HG02610 (cell line): Measurements from ENCODE around the gene DDX54.
"Not testable (repeated sequence)": the region's sequence is repeated elsewhere in the genome, so short reads cannot be mapped to it uniquely, and the experiment has no call there.

ENCODE experiments used
- ATAC-seq: cut with Tn5 transposase; IDR thresholded peaks from one replicate; pipeline ENCODE4 v1.9.1; 2021; ENCODE audit warnings: mild to moderate bottlenecking, moderate library complexity; ENCODE audit not compliant: unreplicated experiment

DDX54 gene

DNA sequence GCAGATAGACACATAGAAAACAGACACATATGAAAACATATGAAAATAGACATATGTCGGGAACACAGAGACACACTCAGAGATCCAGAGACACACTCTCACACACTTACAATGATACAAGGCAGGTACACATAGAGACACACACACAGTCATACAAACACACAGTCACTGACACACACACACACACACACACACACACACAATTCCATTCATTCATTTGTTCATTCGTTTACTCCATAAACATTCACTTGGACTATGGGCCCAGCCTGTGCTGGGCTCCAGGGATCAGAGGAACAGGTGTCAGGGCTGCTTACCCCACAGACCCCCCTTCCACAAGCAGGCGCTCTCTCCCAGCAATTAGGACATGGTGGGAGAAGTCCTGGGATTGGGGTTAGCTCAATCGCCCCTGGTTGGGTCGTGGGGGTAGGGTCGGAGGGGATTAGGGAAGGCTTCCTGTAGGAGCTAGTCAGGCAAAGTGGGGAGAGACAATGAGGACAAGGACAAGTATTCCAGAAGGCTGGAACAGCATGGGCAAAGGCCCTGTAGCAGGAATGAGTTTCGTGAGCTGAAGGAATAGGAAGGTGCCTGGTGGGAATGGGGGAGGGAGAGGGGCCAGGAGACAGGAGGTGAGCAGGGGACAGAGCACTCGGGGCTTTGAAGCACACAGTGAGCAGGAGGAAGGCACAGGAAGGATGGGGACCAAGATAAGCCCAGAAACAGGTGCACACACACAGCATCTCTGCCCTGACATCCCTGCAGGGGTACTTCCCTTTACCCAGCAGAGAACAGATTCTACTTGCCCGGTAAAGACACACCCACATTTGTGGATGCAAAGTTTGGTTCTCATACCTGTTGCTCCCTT, 56.2 kb downstream of the DDX54 start:
- ATAC-seq: no peak

DNA sequence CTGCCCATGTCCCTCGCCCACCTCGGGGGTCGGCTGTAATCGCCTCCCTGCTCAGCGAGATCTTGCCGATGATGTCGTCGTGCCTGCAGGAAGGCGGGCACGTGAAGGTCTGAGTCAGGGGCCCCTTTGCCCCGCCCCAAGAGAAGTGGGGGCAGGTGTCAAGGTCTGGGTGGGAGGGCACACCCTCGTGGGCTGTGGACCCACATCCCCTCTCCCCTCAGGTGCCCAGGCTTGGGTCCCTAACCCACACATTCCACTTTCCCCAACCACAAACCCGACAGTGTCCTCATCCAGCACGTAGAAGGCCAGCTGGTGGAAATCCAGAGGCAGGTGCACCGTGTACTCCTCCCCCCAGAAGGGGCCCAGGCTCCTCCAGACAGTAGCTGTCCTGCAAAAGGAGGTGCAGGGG, 57.5 kb downstream of the DDX54 start:
- ATAC-seq: no peak

DNA sequence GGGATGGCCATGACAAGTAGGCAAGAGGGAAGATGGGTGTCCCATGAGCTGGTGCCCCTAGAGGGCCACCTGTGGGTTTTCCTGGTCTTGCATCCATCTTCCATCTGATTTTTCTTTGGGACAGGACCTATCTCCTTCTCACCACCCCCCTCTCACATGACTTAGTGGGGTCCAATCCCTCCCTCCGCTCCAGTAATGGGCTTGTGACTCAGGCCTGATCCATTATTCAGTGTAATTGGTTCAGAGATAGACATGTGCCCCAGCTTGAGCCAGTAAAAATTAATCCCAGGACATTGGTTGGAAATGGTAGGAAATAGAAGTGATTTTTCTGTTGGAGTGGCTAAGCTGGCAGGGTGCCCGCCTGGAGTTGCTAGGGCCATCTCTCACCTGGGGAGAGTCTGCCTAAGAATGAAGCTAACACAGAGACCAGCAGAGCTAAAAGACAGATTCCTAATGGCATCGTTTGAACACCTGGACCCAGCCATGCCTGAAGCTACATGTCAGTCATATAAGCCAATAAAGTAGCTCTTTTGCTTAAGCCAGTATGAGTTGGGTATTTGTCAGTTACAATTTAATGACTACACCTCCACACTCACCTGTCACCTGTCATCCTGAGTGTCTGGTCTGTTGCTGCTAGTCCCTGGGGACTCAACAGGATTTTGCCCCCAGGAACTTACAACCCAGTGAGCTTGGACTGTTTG, 64.5 kb downstream of the DDX54 start:
- ATAC-seq: no peak

DNA sequence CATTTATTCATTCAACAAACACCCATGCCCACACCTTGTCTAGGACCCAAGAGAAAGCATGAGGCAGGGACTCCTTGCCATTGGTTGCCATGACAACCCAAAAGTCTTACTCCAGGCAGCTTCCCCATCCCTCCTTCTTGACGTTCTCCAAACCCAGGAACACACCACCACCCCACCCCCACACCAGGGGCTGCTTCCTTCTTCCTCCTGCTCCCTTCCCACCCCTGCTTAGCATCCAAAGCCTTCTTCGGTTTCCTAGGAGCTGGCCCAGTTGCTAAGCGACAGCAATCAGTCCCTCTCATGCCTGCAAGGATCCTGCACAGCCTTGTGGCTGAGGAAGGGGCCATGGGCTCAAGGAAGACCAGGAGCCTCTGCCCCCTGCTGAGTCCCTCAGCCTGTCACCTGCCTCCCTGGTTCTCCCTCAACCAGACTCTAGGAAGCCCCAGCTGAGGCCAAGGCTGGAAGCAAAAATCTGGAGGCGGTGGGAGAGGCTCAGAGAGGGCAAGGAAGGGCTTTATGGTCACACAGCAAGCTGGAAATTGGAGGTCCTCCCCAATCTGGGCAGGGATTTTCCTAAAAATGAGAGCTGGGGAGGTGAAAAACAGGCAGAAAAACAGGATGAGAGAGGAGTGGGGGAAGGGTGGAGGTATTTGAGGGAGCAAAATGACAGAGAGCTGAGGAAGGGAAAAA, 65.2 kb downstream of the DDX54 start:
- ATAC-seq: no peak

DNA sequence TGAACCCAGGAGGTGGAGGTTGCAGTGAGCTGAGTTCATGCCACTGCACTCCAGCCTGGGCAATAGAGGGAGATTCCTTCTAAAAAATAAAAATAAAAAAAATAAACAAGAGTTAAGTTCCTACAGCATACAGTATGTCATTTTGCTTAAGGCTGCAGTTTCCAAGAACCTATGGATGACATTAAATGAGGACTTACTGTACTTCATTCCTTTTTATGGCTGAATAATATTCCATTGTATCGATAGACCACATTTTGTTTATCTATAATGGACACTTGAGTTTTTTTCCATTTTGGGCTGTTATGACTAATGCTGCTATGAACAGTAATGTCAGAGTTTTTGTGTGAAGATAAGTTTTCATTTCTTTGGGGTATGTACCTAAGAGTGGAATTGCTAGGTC, 67.1 kb downstream of the DDX54 start:
- ATAC-seq: no peak

- not testable (repeated sequence) for ATAC-seq
Measured at GRCh38 chr12:113117684-113118083, 67.6 kb downstream of the DDX54 start.

GRCh38 chr12:113116875-113117274, 68.4 kb downstream of the DDX54 start:
- no peak for ATAC-seq

GRCh38 chr12:113115455-113116126, 69.7 kb downstream of the DDX54 start:
- no peak for ATAC-seq

- ATAC-seq: no peak
Measured at GRCh38 chr12:113114447-113115178, 70.7 kb downstream of the DDX54 start.

- ATAC-seq: no peak
Measured at GRCh38 chr12:113113397-113113796, 71.9 kb downstream of the DDX54 start.

GRCh38 chr12:113112043-113112899, 73.0 kb downstream of the DDX54 start:
- no peak for ATAC-seq

GRCh38 chr12:113111247-113111646, 74.0 kb downstream of the DDX54 start:
- ATAC-seq: no peak

- no peak for ATAC-seq
Measured at GRCh38 chr12:113109872-113110599, 75.2 kb downstream of the DDX54 start.

GRCh38 chr12:113109360-113109759, 75.9 kb downstream of the DDX54 start:
- no peak for ATAC-seq

GRCh38 chr12:113108308-113108707, 77.0 kb downstream of the DDX54 start:
- no peak for ATAC-seq
